ENCODE results near the gene MAP3K15.

MAP3K15 gene

DNA sequence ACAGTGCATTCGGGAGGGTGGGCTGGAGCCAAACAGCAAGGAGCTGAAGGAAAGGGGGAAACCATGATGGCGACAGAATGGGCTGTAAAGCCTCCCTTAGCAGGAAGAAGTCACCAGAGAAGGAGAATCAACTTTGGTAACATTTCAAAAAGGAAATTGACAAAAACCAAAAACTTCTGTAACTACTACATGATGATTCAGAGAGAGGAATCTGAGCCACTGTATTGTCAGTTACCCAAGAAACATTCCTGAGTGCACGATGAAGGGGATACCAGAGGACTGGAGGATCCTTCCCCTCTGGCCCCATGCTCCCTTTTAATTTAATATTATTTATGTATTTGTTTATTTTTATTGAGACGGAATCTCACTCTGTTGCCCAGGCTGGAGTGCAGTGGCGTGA is 145.2 kb downstream of the MAP3K15 start:
- DNase-seq (ENCODE audit: low spot score), result no peak
- TF ChIP-seq, protein P1, sequence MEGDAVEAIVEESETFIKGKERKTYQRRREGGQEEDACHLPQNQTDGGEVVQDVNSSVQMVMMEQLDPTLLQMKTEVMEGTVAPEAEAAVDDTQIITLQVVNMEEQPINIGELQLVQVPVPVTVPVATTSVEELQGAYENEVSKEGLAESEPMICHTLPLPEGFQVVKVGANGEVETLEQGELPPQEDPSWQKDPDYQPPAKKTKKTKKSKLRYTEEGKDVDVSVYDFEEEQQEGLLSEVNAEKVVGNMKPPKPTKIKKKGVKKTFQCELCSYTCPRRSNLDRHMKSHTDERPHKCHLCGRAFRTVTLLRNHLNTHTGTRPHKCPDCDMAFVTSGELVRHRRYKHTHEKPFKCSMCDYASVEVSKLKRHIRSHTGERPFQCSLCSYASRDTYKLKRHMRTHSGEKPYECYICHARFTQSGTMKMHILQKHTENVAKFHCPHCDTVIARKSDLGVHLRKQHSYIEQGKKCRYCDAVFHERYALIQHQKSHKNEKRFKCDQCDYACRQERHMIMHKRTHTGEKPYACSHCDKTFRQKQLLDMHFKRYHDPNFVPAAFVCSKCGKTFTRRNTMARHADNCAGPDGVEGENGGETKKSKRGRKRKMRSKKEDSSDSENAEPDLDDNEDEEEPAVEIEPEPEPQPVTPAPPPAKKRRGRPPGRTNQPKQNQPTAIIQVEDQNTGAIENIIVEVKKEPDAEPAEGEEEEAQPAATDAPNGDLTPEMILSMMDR (IDR thresholded peaks at IDR 0.05), result no peak
- Histone ChIP-seq H3K4me3 (no peak overlapping the region), H3K27ac (no peak overlapping the region)

DNA sequence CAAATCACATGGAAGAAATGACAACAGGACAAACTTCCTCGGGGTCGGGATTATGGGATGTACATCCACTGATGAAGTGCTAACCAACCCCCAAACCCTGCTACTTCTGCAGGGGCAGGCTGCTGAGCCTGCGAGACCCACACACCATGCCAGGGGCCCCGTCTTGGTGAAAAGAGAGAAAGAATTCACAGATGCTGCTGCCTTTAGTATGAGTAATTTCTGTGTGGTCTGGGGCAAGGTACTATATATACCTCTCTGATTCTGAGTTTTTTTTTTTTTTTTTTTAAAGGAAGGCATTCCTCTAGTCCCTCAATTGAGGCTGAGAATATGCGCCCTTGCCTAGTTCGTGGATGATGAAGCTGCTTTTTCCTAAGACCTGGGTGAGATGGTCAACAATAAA is 146.7 kb downstream of the MAP3K15 start:
- TF ChIP-seq, protein P1 (IDR thresholded peaks at IDR 0.05), result no peak

DNA sequence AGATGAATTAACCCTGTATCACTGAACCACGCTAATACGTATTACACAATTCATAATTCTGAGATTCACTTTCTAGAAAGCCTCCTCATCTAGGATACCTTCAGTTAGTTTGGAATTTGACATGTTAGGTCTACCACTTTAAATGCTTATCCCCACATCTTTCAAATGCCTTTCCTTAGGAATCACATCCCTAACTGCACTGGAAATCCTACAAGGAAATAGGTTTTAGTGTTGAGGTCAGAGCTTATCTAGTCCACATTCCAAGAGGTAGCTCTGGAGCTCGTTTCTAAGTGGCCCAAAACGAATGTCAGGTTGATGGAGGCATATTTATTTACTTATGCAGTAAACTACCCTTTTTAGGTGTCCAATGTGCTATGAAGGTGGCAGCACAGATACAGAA is 153.6 kb downstream of the MAP3K15 start:
- no peak overlapping the region for H3K4me3 ChIP-seq
- no peak overlapping the region for H3K27ac ChIP-seq
- TF ChIP-seq, protein P1 (IDR thresholded peaks at IDR 0.05), result no peak
- no peak for DNase-seq (ENCODE audit: low spot score)

More for the DNA sequence above, 146.7 kb downstream of the MAP3K15 start:
- no peak for DNase-seq (ENCODE audit: low spot score)
- no peak overlapping the region for H3K27ac ChIP-seq
- H3K4me3 ChIP-seq, result no peak overlapping the region

GRCh38 chrX:19360903-19361302 is 154.4 kb downstream of the MAP3K15 start:
- H3K27ac ChIP-seq, result no peak overlapping the region
- TF ChIP-seq, protein P1 (IDR thresholded peaks at IDR 0.05), result no peak
- DNase-seq (ENCODE audit: low spot score), result no peak
- H3K4me3 ChIP-seq, result no peak overlapping the region

DNA sequence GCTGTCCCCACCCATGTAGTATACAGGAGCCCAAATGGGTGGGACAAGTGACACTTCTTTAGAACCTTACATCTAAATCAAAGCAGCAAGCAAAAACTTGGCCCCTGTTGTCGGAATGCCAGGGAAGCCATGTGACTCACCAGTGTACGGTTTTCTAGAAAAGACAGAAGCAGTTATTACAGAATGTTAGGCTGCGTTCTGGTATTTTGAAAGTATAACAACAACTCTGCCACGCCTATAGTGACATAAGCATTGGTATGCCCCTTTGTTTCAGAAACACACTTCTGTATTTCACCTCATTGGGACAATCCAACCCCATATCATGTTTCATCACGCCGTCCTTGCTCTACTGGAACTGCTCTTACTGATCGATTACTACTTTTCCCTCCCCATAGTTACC is 156.8 kb downstream of the MAP3K15 start:
- TF ChIP-seq, protein P1 (IDR thresholded peaks at IDR 0.05), result no peak
- Histone ChIP-seq H3K27ac (no peak overlapping the region), H3K4me3 (no peak overlapping the region)
- no peak for DNase-seq (ENCODE audit: low spot score)

- H3K27ac ChIP-seq, result no peak overlapping the region
- DNase-seq (ENCODE audit: low spot score), result no peak
- TF ChIP-seq, protein P1 (IDR thresholded peaks at IDR 0.05), result no peak
Observed at GRCh38 chrX:19354625-19355024, 160.7 kb downstream of the MAP3K15 start.

DNA sequence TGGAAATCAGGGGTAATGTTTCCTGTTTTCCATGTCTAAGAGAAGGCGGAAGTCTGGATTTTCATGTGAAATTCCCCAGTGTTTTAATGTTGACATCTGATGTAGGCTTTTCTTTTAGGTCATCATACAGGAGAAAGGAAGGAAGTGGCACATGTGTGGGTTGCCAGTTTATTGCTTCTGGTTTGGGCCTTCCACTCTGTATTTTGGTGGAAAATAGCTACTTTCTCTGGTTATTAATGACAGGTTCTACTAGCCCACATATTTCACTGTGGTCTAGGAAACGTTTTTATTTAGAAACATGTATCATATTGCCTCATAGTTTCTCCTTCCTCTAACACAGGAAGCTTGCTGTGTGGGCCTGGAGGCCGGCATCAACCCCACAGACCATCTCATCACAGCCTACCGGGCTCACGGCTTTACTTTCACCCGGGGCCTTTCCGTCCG is 164.3 kb downstream of the MAP3K15 start:
- TF ChIP-seq, protein P1 (IDR thresholded peaks at IDR 0.05), result no peak
- no peak overlapping the region for H3K4me3 ChIP-seq
- no peak overlapping the region for H3K27ac ChIP-seq
- DNase-seq (ENCODE audit: low spot score), result no peak

More at GRCh38 chrX:19354625-19355024, 160.7 kb downstream of the MAP3K15 start:
- H3K4me3 ChIP-seq, result no peak overlapping the region

Data from coronary artery (tissue), 2 donors.